Naive thymus-derived CD4-positive, alpha-beta T cell (primary cell): ENCODE measurements around the gene TMEM266. TPM values are rescaled to one million over a fixed set of nuclear protein-coding genes. Genes with fewer than 3 reads are reported as not detected.

Experiments used
- ATAC-seq: fragments of 150-1000 bp; cut with Tn5 transposase; 2 replicates; pipeline ENCODE4 v1.10.0; 2021; ENCODE audit warnings: mild to moderate bottlenecking, moderate library complexity
- CTCF ChIA-PET: fragments of 350-600 bp; sonication (Branson Sonifier 250); formaldehyde crosslinking; loops from one replicate; lab custom pipeline; 2021; ENCODE audit warnings: antibody characterized with exemption; lab: Charles Lee
- POLR2A ChIA-PET: fragments of 350-600 bp; sonication (Branson Sonifier 250); formaldehyde crosslinking; loops from one replicate; lab custom pipeline; 2021; ENCODE audit warnings: antibody characterized with exemption, inconsistent platforms; lab: Charles Lee
- DNase-seq, 9 donors: peaks; one replicate each; pipeline versions ENCODE4 v3.0.0 to v3.0.0-alpha.2; 2020 to 2022; ENCODE audit warnings: mixed read lengths in 1 of 9
- H3K27ac ChIP-seq: one replicate; pipeline ENCODE4 v1.7.0; 2013; ENCODE audit warnings: mild to moderate bottlenecking, low read depth, low read length, moderate library complexity
- H3K27me3 ChIP-seq, 2 donors: one replicate each; pipeline ENCODE4 v1.7.0; 2013; ENCODE audit warnings: low read length in 2 of 2, mild to moderate bottlenecking in 2 of 2, moderate library complexity in 2 of 2; ENCODE audit not compliant: control insufficient read depth in 2 of 2, insufficient read depth in 2 of 2
- H3K36me3 ChIP-seq, 3 experiments: 1 replicate in 2 of 3; 2 replicates in 1 of 3; pipeline ENCODE4 v1.7.0; 2013; ENCODE audit warnings: low read length in 3 of 3, mild to moderate bottlenecking in 3 of 3, moderate library complexity in 1 of 3; ENCODE audit not compliant: insufficient read depth in 3 of 3, control insufficient read depth in 2 of 3
- H3K4me1 ChIP-seq, 2 donors: one replicate each; pipeline ENCODE4 v1.7.0; 2013; ENCODE audit warnings: low read length in 2 of 2, mild to moderate bottlenecking in 2 of 2, moderate library complexity in 1 of 2; ENCODE audit not compliant: control insufficient read depth in 2 of 2, insufficient read depth in 2 of 2
- H3K4me3 ChIP-seq: 2 replicates; pipeline ENCODE4 v1.7.0; 2013; ENCODE audit warnings: mild to moderate bottlenecking, low read length
- H3K9me3 ChIP-seq, 3 experiments: 1 replicate in 2 of 3; 2 replicates in 1 of 3; pipeline ENCODE4 v1.7.0; 2013; ENCODE audit warnings: low read length in 3 of 3; ENCODE audit not compliant: control insufficient read depth in 2 of 3
- H3K27ac Mint-ChIP-seq, 9 donors: one replicate each; pipeline ENCODE4 v1.8.0; 2020 to 2022; ENCODE audit warnings: mixed read lengths in 9 of 9, mild to moderate bottlenecking in 8 of 9, moderate library complexity in 5 of 9, inconsistent platforms in 2 of 9
- H3K27me3 Mint-ChIP-seq, 5 donors: one replicate each; pipeline ENCODE4 v1.8.0; 2021 to 2022; ENCODE audit warnings: mixed read lengths in 5 of 5, mild to moderate bottlenecking in 1 of 5
- H3K36me3 Mint-ChIP-seq, 5 donors: one replicate each; pipeline ENCODE4 v1.8.0; 2020 to 2022; ENCODE audit warnings: mixed read lengths in 5 of 5, mild to moderate bottlenecking in 3 of 5, inconsistent platforms in 1 of 5
- H3K4me1 Mint-ChIP-seq, 7 donors: one replicate each; pipeline ENCODE4 v1.8.0; 2020 to 2022; ENCODE audit warnings: mixed read lengths in 7 of 7, mild to moderate bottlenecking in 3 of 7, inconsistent platforms in 1 of 7
- H3K4me3 Mint-ChIP-seq, 10 donors: one replicate each; pipeline ENCODE4 v1.8.0; 2020 to 2022; ENCODE audit warnings: mild to moderate bottlenecking in 10 of 10, mixed read lengths in 10 of 10, moderate library complexity in 6 of 10, inconsistent platforms in 2 of 10
- H3K9me3 Mint-ChIP-seq, 11 donors: one replicate each; pipeline ENCODE4 v1.8.0; 2020 to 2022; ENCODE audit warnings: mixed read lengths in 11 of 11, mild to moderate bottlenecking in 4 of 11, inconsistent platforms in 1 of 11, moderate library complexity in 1 of 11
- intact Hi-C, 2 donors: fragments of 100-400 bp; cut with micrococcal nuclease; formaldehyde crosslinking; loops; one replicate each; pipeline ENCODE4 v1.15.1; 2023
- polyA plus RNA-seq, 2 donors: library from polyadenylated mRNA; unstranded; fragments of 300-500 nt; fragmentation: Illumina TruSeq; gene quantifications; one replicate each; pipeline ENCODE4 v1.2.3, GENCODE V29; 2021
- total RNA-seq, 6 experiments: library from RNA in 5 of 6; stranded (reverse) in 5 of 6; gene quantifications; 1 replicate in 5 of 6; 2 replicates in 1 of 6; pipeline ENCODE4 v1.2.3 and lab custom pipeline; 2021 to 2026

The TMEM266 gene
- total and polyA plus RNA-seq, 7 experiments from 2014 or later = not detected

DNA sequence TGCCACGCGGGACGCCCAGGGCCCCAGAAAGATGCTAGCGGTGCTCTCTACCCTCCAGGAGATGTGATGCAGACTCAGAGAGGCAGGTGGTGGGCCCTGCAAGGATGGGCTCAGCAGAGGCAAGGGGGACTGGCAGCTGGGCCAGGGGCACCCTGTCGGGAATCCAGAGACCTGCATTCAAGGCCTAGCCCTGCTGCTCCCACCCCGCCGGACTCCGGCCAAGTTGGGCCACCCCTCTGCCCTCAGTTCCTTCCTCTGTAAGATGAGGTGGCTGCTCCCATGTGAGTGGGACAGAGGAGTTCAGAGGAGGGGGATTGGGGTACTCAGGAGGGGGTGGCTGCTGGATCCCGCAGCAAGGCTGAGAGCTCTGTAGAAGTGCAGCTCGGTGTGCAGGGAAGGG lies 116.3 kb downstream of the TMEM266 start:
- Histone ChIP-seq H3K4me3 (no peak overlapping the region), H3K4me1 (no peaks in the 10 kb centered on the region), H3K9me3 (no peaks in the 10 kb centered on the region), H3K27me3 (no peaks in the 10 kb centered on the region), H3K27ac (no peak overlapping the region), H3K36me3 (no peaks in the 10 kb centered on the region)
- CTCF ChIA-PET = no interaction called here
- Mint-ChIP-seq H3K27ac (no peak overlapping the region), H3K9me3 (no peaks in the 10 kb centered on the region), H3K4me1 (peaks cover 0 to 3% (median 0%) of the 10 kb centered on the region in 7 donors), H3K27me3 (peaks cover 13 to 24% (median 14%) of the 10 kb centered on the region in 5 donors), H3K4me3 (no peak overlapping the region), H3K36me3 (peaks cover 0 to 4% (median 0%) of the 10 kb centered on the region in 5 donors)
- no peak for DNase-seq
- no peak for ATAC-seq
- intact Hi-C loops = no loop called here
- POLR2A ChIA-PET = no interaction called here

- intact Hi-C loops = no loop called here
- Histone ChIP-seq H3K27ac (no peak overlapping the region), H3K4me1 (no peaks in the 10 kb centered on the region), H3K4me3 (no peak overlapping the region), H3K9me3 (no peaks in the 10 kb centered on the region), H3K36me3 (no peaks in the 10 kb centered on the region), H3K27me3 (no peaks in the 10 kb centered on the region)
- Mint-ChIP-seq H3K4me1 (peaks cover 0 to 7% (median 4%) of the 10 kb centered on the region in 7 donors), H3K36me3 (peaks cover 0 to 4% (median 0%) of the 10 kb centered on the region in 5 donors), H3K4me3 (no peak overlapping the region), H3K9me3 (no peaks in the 10 kb centered on the region), H3K27ac (no peak overlapping the region), H3K27me3 (peaks cover 15 to 29% (median 18%) of the 10 kb centered on the region in 5 donors)
- ATAC-seq = no peak
- POLR2A ChIA-PET = no interaction called here
- DNase-seq = no peak
- CTCF ChIA-PET = no interaction called here
Observed at GRCh38 chr15:76176487-76177085, 116.8 kb downstream of the TMEM266 start.

GRCh38 chr15:76177491-76178040 lies 117.8 kb downstream of the TMEM266 start:
- no peaks in the 10 kb centered on the region for H3K9me3 ChIP-seq
- no peaks in the 10 kb centered on the region for H3K9me3 Mint-ChIP-seq
- ATAC-seq = no peak

DNA sequence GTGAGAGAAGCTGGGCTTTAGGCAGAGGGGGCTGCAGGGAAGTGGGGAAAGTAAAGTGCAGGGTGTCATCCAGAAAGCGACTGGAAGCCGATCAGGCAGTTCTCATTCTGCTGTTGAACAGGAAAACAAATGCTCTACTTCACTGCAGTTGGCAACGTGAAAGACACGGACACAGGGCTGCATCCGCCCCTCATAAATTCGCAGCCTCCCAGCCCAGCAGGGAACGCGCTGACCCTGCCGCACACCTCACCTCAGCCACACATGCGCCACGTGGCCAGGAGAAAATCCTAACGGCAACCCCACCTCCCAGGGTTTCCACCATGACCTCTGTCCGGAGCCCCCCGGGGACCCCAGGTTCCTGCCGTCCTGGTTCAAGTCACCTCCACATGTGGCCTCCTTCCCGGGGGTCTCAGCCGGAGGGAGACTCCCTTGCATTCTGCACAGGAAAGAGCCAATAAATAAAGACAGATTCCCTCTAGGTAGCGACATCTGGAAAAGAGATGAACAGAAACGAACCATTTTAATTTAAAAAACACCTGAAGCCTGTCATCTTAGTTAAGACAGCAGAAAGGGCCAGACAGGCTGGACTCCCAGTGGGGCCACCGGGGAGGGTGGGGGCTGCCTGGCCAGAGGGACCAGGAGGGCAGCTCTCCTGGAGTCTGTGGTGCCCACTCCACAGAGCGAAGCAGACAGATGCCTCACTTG lies 118.7 kb downstream of the TMEM266 start:
- Histone ChIP-seq H3K9me3 (no peaks in the 10 kb centered on the region), H3K4me3 (no peak overlapping the region), H3K36me3 (no peaks in the 10 kb centered on the region), H3K4me1 (no peaks in the 10 kb centered on the region), H3K27me3 (no peaks in the 10 kb centered on the region), H3K27ac (no peak overlapping the region)
- H3K27ac Mint-ChIP-seq = no peak overlapping the region
- no peak overlapping the region for H3K4me3 Mint-ChIP-seq
- intact Hi-C loops = no loop called here
- H3K36me3 Mint-ChIP-seq = peaks cover 0 to 4% (median 0%) of the 10 kb centered on the region in 5 donors
- ChIA-PET POLR2A (no interaction called here), CTCF (no interaction called here)
- H3K4me1 Mint-ChIP-seq = peaks cover 0 to 13% (median 7%) of the 10 kb centered on the region in 7 donors
- H3K9me3 Mint-ChIP-seq = no peaks in the 10 kb centered on the region
- DNase-seq = no peak
- ATAC-seq = no peak
- peaks cover 21 to 30% (median 23%) of the 10 kb centered on the region in 5 donors for H3K27me3 Mint-ChIP-seq

More at GRCh38 chr15:76177491-76178040, 117.8 kb downstream of the TMEM266 start:
- Histone ChIP-seq H3K27me3 (no peaks in the 10 kb centered on the region), H3K4me1 (no peaks in the 10 kb centered on the region), H3K4me3 (no peak overlapping the region), H3K36me3 (no peaks in the 10 kb centered on the region), H3K27ac (no peak overlapping the region)
- no peak overlapping the region for H3K27ac Mint-ChIP-seq
- ChIA-PET CTCF (no interaction called here), POLR2A (no interaction called here)
- peaks cover 0 to 4% (median 0%) of the 10 kb centered on the region in 5 donors for H3K36me3 Mint-ChIP-seq
- peaks cover 21 to 30% (median 23%) of the 10 kb centered on the region in 5 donors for H3K27me3 Mint-ChIP-seq
- H3K4me3 Mint-ChIP-seq = no peak overlapping the region
- intact Hi-C loops = no loop called here
- peaks cover 0 to 13% (median 7%) of the 10 kb centered on the region in 7 donors for H3K4me1 Mint-ChIP-seq
- no peak for DNase-seq

DNA sequence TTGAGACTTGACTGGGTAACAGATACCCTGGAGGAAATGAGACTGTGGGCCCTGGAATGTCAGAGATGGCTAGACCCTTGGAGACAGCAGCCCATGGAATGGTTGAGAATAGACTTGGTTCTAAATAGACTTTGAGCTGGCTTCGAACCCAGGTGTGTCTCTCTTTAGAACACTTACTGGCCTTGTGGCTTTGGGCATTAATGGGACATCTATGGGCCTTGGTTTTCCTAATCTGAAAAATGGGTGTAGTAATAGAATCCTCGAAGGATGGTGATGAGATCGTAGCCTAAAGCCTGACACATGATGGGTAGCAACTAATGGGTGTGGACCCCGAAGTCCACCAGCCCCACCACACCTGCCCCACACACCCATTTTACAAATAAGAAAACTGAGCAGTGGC lies 119.2 kb downstream of the TMEM266 start:
- H3K27me3 Mint-ChIP-seq = peaks cover 21 to 30% (median 23%) of the 10 kb centered on the region in 5 donors
- H3K36me3 Mint-ChIP-seq = peaks cover 0 to 4% (median 0%) of the 10 kb centered on the region in 5 donors
- Histone ChIP-seq H3K27me3 (no peaks in the 10 kb centered on the region), H3K9me3 (no peaks in the 10 kb centered on the region), H3K4me1 (no peaks in the 10 kb centered on the region), H3K36me3 (no peaks in the 10 kb centered on the region), H3K4me3 (no peak overlapping the region), H3K27ac (no peak overlapping the region)
- DNase-seq = no peak
- peaks cover 0 to 13% (median 7%) of the 10 kb centered on the region in 7 donors for H3K4me1 Mint-ChIP-seq
- intact Hi-C loops = no loop called here
- ChIA-PET CTCF (no interaction called here), POLR2A (no interaction called here)
- H3K4me3 Mint-ChIP-seq = no peak overlapping the region
- no peak overlapping the region for H3K27ac Mint-ChIP-seq
- no peak for ATAC-seq
- H3K9me3 Mint-ChIP-seq = no peaks in the 10 kb centered on the region

GRCh38 chr15:76180321-76180720 lies 120.5 kb downstream of the TMEM266 start:
- Histone ChIP-seq H3K9me3 (no peaks in the 10 kb centered on the region), H3K27me3 (no peaks in the 10 kb centered on the region), H3K27ac (no peak overlapping the region), H3K36me3 (no peaks in the 10 kb centered on the region), H3K4me3 (no peak overlapping the region), H3K4me1 (no peaks in the 10 kb centered on the region)
- Mint-ChIP-seq H3K9me3 (no peaks in the 10 kb centered on the region), H3K4me1 (peaks cover 0 to 13% (median 7%) of the 10 kb centered on the region in 7 donors), H3K27ac (no peak overlapping the region), H3K36me3 (peaks cover 0 to 4% (median 0%) of the 10 kb centered on the region in 5 donors), H3K4me3 (no peak overlapping the region), H3K27me3 (peaks cover 21 to 34% (median 28%) of the 10 kb centered on the region in 5 donors)
- intact Hi-C loops = no loop called here
- ChIA-PET POLR2A (no interaction called here), CTCF (no interaction called here)
- ATAC-seq (no peak), DNase-seq (no peak)
